ENCODE measurements around the gene SGCE.

DNA sequence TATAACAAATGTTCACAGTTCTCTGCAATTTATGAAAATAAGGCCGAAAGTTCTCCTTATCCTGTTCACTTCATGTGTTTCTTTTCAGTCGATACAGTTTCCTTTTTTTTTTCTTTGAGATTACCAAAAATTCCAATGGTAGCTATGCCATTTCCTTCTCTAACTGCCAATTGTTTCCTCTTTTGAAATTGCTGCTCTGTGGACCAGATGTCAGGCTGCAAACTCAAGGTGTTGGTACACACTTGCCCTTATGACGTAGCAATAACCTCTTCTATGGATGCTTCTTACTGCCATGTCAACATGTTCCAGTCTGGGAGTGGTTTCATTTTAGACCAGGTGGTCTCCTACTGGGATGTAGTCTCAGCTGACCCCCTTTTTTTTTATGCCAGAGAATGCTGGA lies 93.4 kb downstream of the SGCE start:
- TF ChIP-seq, protein P1, sequence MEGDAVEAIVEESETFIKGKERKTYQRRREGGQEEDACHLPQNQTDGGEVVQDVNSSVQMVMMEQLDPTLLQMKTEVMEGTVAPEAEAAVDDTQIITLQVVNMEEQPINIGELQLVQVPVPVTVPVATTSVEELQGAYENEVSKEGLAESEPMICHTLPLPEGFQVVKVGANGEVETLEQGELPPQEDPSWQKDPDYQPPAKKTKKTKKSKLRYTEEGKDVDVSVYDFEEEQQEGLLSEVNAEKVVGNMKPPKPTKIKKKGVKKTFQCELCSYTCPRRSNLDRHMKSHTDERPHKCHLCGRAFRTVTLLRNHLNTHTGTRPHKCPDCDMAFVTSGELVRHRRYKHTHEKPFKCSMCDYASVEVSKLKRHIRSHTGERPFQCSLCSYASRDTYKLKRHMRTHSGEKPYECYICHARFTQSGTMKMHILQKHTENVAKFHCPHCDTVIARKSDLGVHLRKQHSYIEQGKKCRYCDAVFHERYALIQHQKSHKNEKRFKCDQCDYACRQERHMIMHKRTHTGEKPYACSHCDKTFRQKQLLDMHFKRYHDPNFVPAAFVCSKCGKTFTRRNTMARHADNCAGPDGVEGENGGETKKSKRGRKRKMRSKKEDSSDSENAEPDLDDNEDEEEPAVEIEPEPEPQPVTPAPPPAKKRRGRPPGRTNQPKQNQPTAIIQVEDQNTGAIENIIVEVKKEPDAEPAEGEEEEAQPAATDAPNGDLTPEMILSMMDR (conservative IDR thresholded peaks at IDR 0.05; ENCODE audit: low read length), result no peak
- no peak for TF ChIP-seq EZH2phosphoT487 (IDR thresholded peaks at IDR 0.05; ENCODE audit: borderline replicate concordance, low read depth, low read length)
